ENCODE measurements around the gene ZNF281. TPM values are rescaled to one million over a fixed set of nuclear protein-coding genes. Genes with fewer than 3 reads are reported as not detected.

Gene ZNF281
- total and polyA plus RNA-seq, 9 of the 15 experiments (the other 6 are each of a cell fraction or from before 2014, with no cell fraction given): 9.6 to 24.9 (median 16.5) TPM

DNA sequence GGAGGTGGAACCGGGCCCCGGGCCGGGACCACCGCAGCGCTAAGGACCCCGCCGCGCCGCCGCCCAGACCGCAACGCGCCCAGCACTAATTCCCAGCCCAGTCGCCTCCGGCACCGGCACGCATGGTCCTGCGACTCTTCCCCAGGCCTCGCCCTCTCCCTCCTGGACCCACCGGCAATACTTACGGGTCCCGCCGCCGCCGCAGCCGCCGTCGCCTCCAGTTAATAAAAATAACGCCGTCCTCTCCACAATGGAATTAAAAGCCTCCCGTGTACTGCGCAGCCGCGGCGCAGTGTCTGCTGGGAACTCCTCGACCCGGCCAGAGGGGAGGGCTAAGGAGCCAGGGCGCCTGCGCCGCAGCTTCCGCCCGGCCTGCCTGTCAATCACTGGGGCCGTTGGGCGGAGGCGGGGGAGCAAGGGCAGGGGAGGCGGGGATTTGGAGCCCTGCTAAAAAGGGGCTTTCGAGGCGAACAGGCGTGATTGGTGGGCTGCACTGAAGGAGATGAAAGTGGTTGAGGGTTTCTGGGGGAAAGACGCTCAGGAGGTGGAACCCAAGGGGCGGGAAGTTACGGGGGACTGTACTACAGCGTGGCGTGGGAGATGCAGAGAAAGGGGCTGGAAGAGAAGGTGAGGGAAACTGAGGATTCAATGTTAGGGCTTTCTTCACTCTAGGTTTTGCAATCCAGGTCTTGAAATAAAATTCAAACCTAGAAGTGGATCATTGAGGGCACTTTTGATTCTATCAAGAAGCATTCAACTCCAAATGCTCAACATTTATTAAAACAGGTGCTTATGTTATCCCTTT, at the start of gene ZNF281 (continued):
- TF ChIP-seq CHD7 (IDR thresholded peaks at IDR 0.05; ENCODE audit: low read depth, low read length) (no peak), ARID2 (IDR thresholded peaks at IDR 0.05) (no peak), CHCHD3 (CRISPR knock-in tag; IDR thresholded peaks at IDR 0.05) (no peak), RAD51 (IDR thresholded peaks at IDR 0.05; ENCODE audit: borderline replicate concordance, low read depth) (no peak), TSC22D4 (tag; IDR thresholded peaks at IDR 0.05) (no peak), RCOR1 (IDR thresholded peaks at IDR 0.05; ENCODE audit: borderline replicate concordance in 1 of 2, low read depth in 2 of 2, low read length in 2 of 2) (no peak), PHB (CRISPR knock-in tag; IDR thresholded peaks at IDR 0.05) (no peak), XRCC4 (IDR thresholded peaks at IDR 0.05; ENCODE audit: extremely low read depth, insufficient read depth, insufficient read length) (no peak), LEF1 (IDR thresholded peaks at IDR 0.05) (peak; percentile 62; the same call in 1 of the 2 replicates), EZH2 (IDR thresholded peaks at IDR 0.05; ENCODE audit: borderline replicate concordance, low read depth, low read length) (no peak), PCBP1 (IDR thresholded peaks at IDR 0.05; ENCODE audit: low read depth, low read length, poor library complexity, severe bottlenecking) (peak; percentile 38), NCOA1 (IDR thresholded peaks at IDR 0.05; ENCODE audit: low read depth) (0 out of 2 replicates have a peak, but pooled peaks have one; percentile 18), C11orf30 (IDR thresholded peaks at IDR 0.05; ENCODE audit: low read depth) (no peak), LARP7 (IDR thresholded peaks at IDR 0.05) (peak; percentile 78; the same call in 1 of the 2 replicates), TCF15 (CRISPR knock-in tag; IDR thresholded peaks at IDR 0.05) (no peak), SIN3B (IDR thresholded peaks at IDR 0.05; ENCODE audit: low read depth) (no peak)

Data from K562 (cell line).